NCI-H446 treated with DMSO at 0.1 percent for 48 hours (cell line): ENCODE measurements around the gene SEPTIN5.

Experiments
- DNase-seq: peaks from one replicate; lab custom pipeline; 2025; lab: John Stamatoyannopoulos, UW

Gene SEPTIN5

GRCh38 chr22:19705181-19705934, 8.9 kb upstream of the SEPTIN5 start:
- DNase-seq: no peak

GRCh38 chr22:19706661-19707151, 7.6 kb upstream of the SEPTIN5 start:
- DNase-seq: no peak

GRCh38 chr22:19707347-19708290, 6.7 kb upstream of the SEPTIN5 start:
- DNase-seq: no peak

- DNase-seq: no peak
These were observed 5.8 kb upstream of the SEPTIN5 start for GRCh38 chr22:19708321-19709011.

- DNase-seq: no peak
These were observed 5.1 kb upstream of the SEPTIN5 start for GRCh38 chr22:19709063-19709769.

- no peak for DNase-seq
These were observed 4.1 kb upstream of the SEPTIN5 start for GRCh38 chr22:19710020-19710768.

- DNase-seq: no peak
These were observed 3.6 kb upstream of the SEPTIN5 start for GRCh38 chr22:19710769-19711106.

GRCh38 chr22:19713245-19713644, 1.1 kb upstream of the SEPTIN5 start:
- DNase-seq: no peak

GRCh38 chr22:19713650-19714311, 522 bp upstream of the SEPTIN5 start:
- no peak for DNase-seq

GRCh38 chr22:19715188-19715930, 1.1 kb downstream of the SEPTIN5 start:
- no peak for DNase-seq

- no peak for DNase-seq
These were observed 1.9 kb downstream of the SEPTIN5 start for GRCh38 chr22:19716041-19716828.

- DNase-seq: no peak
These were observed 2.5 kb downstream of the SEPTIN5 start for GRCh38 chr22:19716829-19717105.

GRCh38 chr22:19717181-19717580, 2.9 kb downstream of the SEPTIN5 start:
- no peak for DNase-seq

- no peak for DNase-seq
These were observed 3.6 kb downstream of the SEPTIN5 start for GRCh38 chr22:19717691-19718455.

- DNase-seq: no peak
These were observed 4.2 kb downstream of the SEPTIN5 start for GRCh38 chr22:19718456-19719049.

GRCh38 chr22:19719050-19719482, 4.8 kb downstream of the SEPTIN5 start:
- DNase-seq: no peak

GRCh38 chr22:19719488-19720021, 5.3 kb downstream of the SEPTIN5 start:
- DNase-seq: no peak
